HCT116 (cell line): ENCODE data around the gene TRPC6. TPM values are rescaled to one million over a fixed set of nuclear protein-coding genes. Genes with fewer than 3 reads are reported as not detected.

Experiments used
- ATAC-seq: fragments of 200-7000 bp; cut with Tn5 transposase; 2 replicates; pipeline ENCODE4 v1.9.1; 2020; ENCODE audit warnings: mild to moderate bottlenecking, moderate library complexity
- BruUV-seq: library from RNA; stranded (reverse); fragments of 400-500 nt; replicated peaks from 2 replicates; lab custom pipeline; 2021; lab: Mats Ljungman, UMichigan
- CTCF ChIA-PET: fragments of 300-600 bp; sonication (Branson Sonifier 250); formaldehyde crosslinking; loops from one replicate; lab custom pipeline; 2021; ENCODE audit warnings: antibody characterized with exemption; lab: Charles Lee
- POLR2A ChIA-PET: fragments of 300-600, 350-600 bp; sonication (Branson Sonifier 250); formaldehyde crosslinking; loops from one replicate; lab custom pipeline; 2021; ENCODE audit warnings: antibody characterized with exemption; lab: Charles Lee
- RAD21 ChIA-PET, 2 experiments: fragments of 300-600 bp; sonication (Branson Sonifier 250); formaldehyde crosslinking; loops; one replicate each; lab custom pipeline; 2023; ENCODE audit warnings: low total read pairs in 2 of 2; ENCODE audit not compliant: uncharacterized antibody in 2 of 2, unreplicated experiment in 2 of 2, low non-redundant PET in 1 of 2; lab: Charles Lee
- DNase-seq: peaks from one replicate; pipeline ENCODE4 v3.0.0-alpha.2; 2010; ENCODE audit warnings: low read depth, low spot score
- H2AFZ ChIP-seq: fragments of 200-600 bp; shearing (Covaris generic), sonication (generic); 2 replicates; pipeline ENCODE4 v1.6.1; 2017; ENCODE audit warnings: low read depth, mixed run types, mixed read lengths, antibody characterized with exemption, low read length; ENCODE audit not compliant: poor library complexity, severe bottlenecking
- H3K27ac ChIP-seq: 2 replicates; pipeline ENCODE4 v1.5.1; 2012; ENCODE audit warnings: low read depth, low read length
- H3K27me3 ChIP-seq: fragments of 200-600 bp; sonication (generic); 2 replicates; pipeline ENCODE4 v1.6.1; 2016; ENCODE audit warnings: mixed run types, low read length, mixed read lengths; ENCODE audit not compliant: insufficient read depth
- H3K36me3 ChIP-seq, 2 experiments: fragments of 200-500 bp in 1 of 2; fragments of 200-600 bp in 1 of 2; sonication (Bioruptor generic) in 1 of 2; sonication (generic) in 1 of 2; 2 replicates each; pipeline versions ENCODE4 v1.5.1 to v1.6.1; 2014 to 2016; ENCODE audit warnings: low read length in 2 of 2, inconsistent platforms in 1 of 2, mixed read lengths in 1 of 2, mixed run types in 1 of 2; ENCODE audit not compliant: insufficient read depth in 2 of 2, control insufficient read depth in 1 of 2
- H3K4me1 ChIP-seq, 2 experiments: fragments of 200-600 bp in 1 of 2; sonication (generic) in 1 of 2; 2 replicates each; pipeline versions ENCODE4 v1.5.1 to v1.6.1; 2012 to 2017; ENCODE audit warnings: low read length in 2 of 2, inconsistent platforms in 1 of 2, mild to moderate bottlenecking in 1 of 2, mixed read lengths in 1 of 2, mixed run types in 1 of 2, moderate library complexity in 1 of 2; ENCODE audit not compliant: insufficient read depth in 2 of 2, control insufficient read depth in 1 of 2
- H3K4me2 ChIP-seq: fragments of 200-600 bp; sonication (generic); 2 replicates; pipeline ENCODE4 v1.6.1; 2017; ENCODE audit warnings: mixed run types, low read length, mixed read lengths
- H3K4me3 ChIP-seq, 2 experiments: fragments of 200-600 bp in 1 of 2; sonication (generic) in 1 of 2; replicated peaks in 1 of 2; 2 replicates each; pipeline ENCODE4 v1.5.1; 2011 to 2016; ENCODE audit warnings: low read length in 2 of 2, control low read depth in 1 of 2, low read depth in 1 of 2, mild to moderate bottlenecking in 1 of 2, mixed read lengths in 1 of 2, mixed run types in 1 of 2
- H3K79me2 ChIP-seq: fragments of 200-600 bp; sonication (generic); 2 replicates; pipeline ENCODE4 v1.6.1; 2017; ENCODE audit warnings: mild to moderate bottlenecking, mixed run types, low read length, moderate library complexity, mixed read lengths; ENCODE audit not compliant: insufficient read depth
- H3K9ac ChIP-seq: fragments of 200-600 bp; sonication (generic); 2 replicates; pipeline ENCODE4 v1.6.1; 2016; ENCODE audit warnings: low read length, mixed read lengths
- H3K9me2 ChIP-seq: fragments of 200-600 bp; sonication (generic), shearing (Covaris generic); 2 replicates; pipeline ENCODE4 v1.6.1; 2017; ENCODE audit warnings: mixed run types, mild to moderate bottlenecking, moderate library complexity; ENCODE audit not compliant: insufficient read depth
- H3K9me3 ChIP-seq, 2 experiments: fragments of 200-500 bp in 1 of 2; fragments of 200-600 bp in 1 of 2; sonication (Bioruptor generic) in 1 of 2; sonication (generic) in 1 of 2; 2 replicates each; pipeline ENCODE4 v1.6.1; 2014 to 2017; ENCODE audit warnings: low read length in 2 of 2, mixed read lengths in 2 of 2, inconsistent platforms in 1 of 2, low read depth in 1 of 2, mild to moderate bottlenecking in 1 of 2, mixed run types in 1 of 2, moderate library complexity in 1 of 2; ENCODE audit not compliant: control insufficient read depth in 1 of 2, insufficient read depth in 1 of 2
- H4K20me1 ChIP-seq: fragments of 200-600 bp; sonication (generic), shearing (Covaris generic); 2 replicates; pipeline ENCODE4 v1.6.1; 2017; ENCODE audit warnings: mixed run types, mild to moderate bottlenecking, moderate library complexity; ENCODE audit not compliant: insufficient read depth
- CBX3 ChIP-seq: IDR thresholded peaks from 2 replicates; pipeline ENCODE4 v1.6.1; 2012; ENCODE audit warnings: low read depth
- CEBPB ChIP-seq: IDR thresholded peaks from 2 replicates; pipeline ENCODE4 v1.6.1; 2012; ENCODE audit warnings: low read depth
- MAX ChIP-seq: IDR thresholded peaks from 2 replicates; pipeline ENCODE4 v1.6.1; 2012
- intact Hi-C: fragments of 100-400 bp; cut with micrococcal nuclease; formaldehyde crosslinking; loops from 2 replicates; pipeline ENCODE4 v1.10.0; 2022
- total RNA-seq: library from RNA; stranded (reverse); gene quantifications from one replicate; pipeline ENCODE4 v1.2.1, GENCODE V29; 2021; ENCODE audit not compliant: unreplicated experiment
- TF ChIP-seq, protein P1 (sequence below): IDR thresholded peaks from 2 replicates; pipeline ENCODE4 v1.6.1; 2012; ENCODE audit warnings: low read depth

TRPC6 gene
- total RNA-seq, 1 experiment from 2014 or later: not detected

DNA sequence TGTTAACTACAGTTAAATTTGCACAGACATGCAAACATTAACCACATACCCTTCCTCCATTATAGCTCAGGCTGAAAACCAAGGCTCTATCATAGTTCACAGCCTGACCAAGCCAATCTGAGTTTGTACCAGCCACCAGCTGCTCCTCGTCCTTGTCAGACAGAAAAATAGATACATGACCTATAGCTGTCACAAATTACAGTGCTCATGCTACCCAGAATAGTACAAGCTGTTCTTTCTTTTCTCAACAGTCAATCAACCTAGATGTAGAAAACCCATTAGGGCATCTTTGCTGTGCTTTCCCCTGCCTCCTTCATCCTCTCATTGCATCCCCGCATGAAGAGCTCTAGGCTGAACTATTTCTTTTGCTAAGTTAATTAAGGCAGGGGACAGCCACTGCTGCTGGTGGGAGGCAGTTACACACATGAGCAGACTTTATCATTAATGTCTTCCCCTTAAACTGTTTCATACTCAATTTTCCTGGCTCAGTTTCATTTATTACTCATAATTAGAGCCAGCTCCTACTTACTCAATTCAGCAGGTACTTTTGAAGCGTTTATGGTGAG lies 148.3 kb downstream of the TRPC6 start:
- ChIA-PET POLR2A (no interaction called here), RAD21 (no interaction called here), CTCF (interaction anchor here (0.8 to 2.5 kb wide), 5 partner anchors 47 to 859 kb away, joined by 3 to 6 read pairs (median 4); no protein-coding TSS in a partner anchor)
- Histone ChIP-seq H2AFZ (no peak overlapping the region), H3K9ac (no peak overlapping the region), H3K36me3 (no peaks in the 10 kb centered on the region), H3K79me2 (no peaks in the 10 kb centered on the region), H3K4me2 (no peak overlapping the region), H3K9me3 (no peaks in the 10 kb centered on the region), H3K27me3 (no peaks in the 10 kb centered on the region)
- no peak for ATAC-seq
- DNase-seq: no peak
- TF ChIP-seq, protein P1, sequence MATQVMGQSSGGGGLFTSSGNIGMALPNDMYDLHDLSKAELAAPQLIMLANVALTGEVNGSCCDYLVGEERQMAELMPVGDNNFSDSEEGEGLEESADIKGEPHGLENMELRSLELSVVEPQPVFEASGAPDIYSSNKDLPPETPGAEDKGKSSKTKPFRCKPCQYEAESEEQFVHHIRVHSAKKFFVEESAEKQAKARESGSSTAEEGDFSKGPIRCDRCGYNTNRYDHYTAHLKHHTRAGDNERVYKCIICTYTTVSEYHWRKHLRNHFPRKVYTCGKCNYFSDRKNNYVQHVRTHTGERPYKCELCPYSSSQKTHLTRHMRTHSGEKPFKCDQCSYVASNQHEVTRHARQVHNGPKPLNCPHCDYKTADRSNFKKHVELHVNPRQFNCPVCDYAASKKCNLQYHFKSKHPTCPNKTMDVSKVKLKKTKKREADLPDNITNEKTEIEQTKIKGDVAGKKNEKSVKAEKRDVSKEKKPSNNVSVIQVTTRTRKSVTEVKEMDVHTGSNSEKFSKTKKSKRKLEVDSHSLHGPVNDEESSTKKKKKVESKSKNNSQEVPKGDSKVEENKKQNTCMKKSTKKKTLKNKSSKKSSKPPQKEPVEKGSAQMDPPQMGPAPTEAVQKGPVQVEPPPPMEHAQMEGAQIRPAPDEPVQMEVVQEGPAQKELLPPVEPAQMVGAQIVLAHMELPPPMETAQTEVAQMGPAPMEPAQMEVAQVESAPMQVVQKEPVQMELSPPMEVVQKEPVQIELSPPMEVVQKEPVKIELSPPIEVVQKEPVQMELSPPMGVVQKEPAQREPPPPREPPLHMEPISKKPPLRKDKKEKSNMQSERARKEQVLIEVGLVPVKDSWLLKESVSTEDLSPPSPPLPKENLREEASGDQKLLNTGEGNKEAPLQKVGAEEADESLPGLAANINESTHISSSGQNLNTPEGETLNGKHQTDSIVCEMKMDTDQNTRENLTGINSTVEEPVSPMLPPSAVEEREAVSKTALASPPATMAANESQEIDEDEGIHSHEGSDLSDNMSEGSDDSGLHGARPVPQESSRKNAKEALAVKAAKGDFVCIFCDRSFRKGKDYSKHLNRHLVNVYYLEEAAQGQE: no peak
- TF ChIP-seq CEBPB (no peak), MAX (no peak), CBX3 (no peak)
- TF ChIP-seq, all 23 proteins: peak for 0
- Histone ChIP-seq H4K20me1 (no peaks in the 10 kb centered on the region), H3K27ac (no peak overlapping the region), H3K4me3 (no peak overlapping the region), H3K9me2 (no peaks in the 10 kb centered on the region), H3K4me1 (0 out of 4 replicates have a peak, but pooled peaks cover 0 to 4% of the 10 kb centered on the region in 2 experiments)
- BruUV-seq: no TSS peak
- intact Hi-C loops: loop anchor here (5.0 kb wide), 1 partner anchor 858 kb away; no protein-coding TSS in a partner anchor
